ENCODE data around the gene ADAMTS17. TPM values are rescaled to one million over a fixed set of nuclear protein-coding genes. Genes with fewer than 3 reads are reported as not detected.

ADAMTS17 gene
- total RNA-seq, 1 experiment from 2014 or later, result 3.2 TPM

DNA sequence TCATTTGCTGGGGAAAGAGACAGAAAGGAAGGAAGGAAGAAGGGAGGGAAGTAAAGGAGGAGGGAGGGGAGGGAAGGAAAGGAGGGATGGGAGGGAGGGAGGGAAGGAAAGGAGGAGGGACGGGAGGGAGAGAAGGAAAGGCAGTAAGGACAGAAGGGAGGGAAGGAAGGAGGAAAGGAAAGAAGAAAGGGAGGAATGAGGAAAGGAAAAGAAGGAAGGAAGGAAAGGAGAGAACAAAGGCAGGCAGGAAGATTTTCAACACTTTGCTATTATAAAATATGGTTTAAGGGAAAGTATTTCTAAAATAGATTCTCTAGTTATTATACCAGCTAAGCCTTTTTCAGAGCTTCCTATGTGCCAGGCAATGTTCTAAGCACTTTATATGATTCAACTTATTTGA is 330.5 kb downstream of the ADAMTS17 start:
- H3K9me2 ChIP-seq (ENCODE audit: insufficient read depth), result no peaks in the 10 kb centered on the region
- TF ChIP-seq CTCF (conservative IDR thresholded peaks at IDR 0.05) (no peak), EZH2 (IDR thresholded peaks at IDR 0.05; ENCODE audit: low read depth) (no peak)
- H3K27ac ChIP-seq, result no peak overlapping the region
- no peak for DNase-seq
- no peak overlapping the region for H3K4me3 ChIP-seq
- H2AFZ ChIP-seq, result no peak overlapping the region
- ChIA-PET POLR2A (ENCODE audit: unreplicated experiment) (no interaction called here), CTCF (no interaction called here)
- no peaks in the 10 kb centered on the region for H3F3A ChIP-seq (ENCODE audit: insufficient read depth, low read depth)
- H3K9me3 ChIP-seq (ENCODE audit: insufficient read depth, low read depth), result no peaks in the 10 kb centered on the region
- BruUV-seq (replicated peaks), result no TSS peak
- H4K20me1 ChIP-seq (ENCODE audit: insufficient read depth), result no peaks in the 10 kb centered on the region
- H3K79me2 ChIP-seq (ENCODE audit: low read depth), result no peaks in the 10 kb centered on the region
- no peaks in the 10 kb centered on the region; the same call in 1 of the 2 replicates for H3K4me1 ChIP-seq (replicated peaks; ENCODE audit: insufficient read depth)
- H3K27me3 ChIP-seq (ENCODE audit: insufficient read depth, low read depth), result no peaks in the 10 kb centered on the region
- intact Hi-C loops (cut with micrococcal nuclease; ENCODE audit: unreplicated experiment), result no loop called here
- H3K36me3 ChIP-seq (ENCODE audit: low read depth), result no peaks in the 10 kb centered on the region
- no peak overlapping the region for H3K4me2 ChIP-seq

GRCh38 chr15:100009372-100009771 is 332.4 kb downstream of the ADAMTS17 start:
- no peak overlapping the region for H3K4me3 ChIP-seq
- no peak overlapping the region for H3K4me2 ChIP-seq
- no peak overlapping the region for H3K27ac ChIP-seq
- no peaks in the 10 kb centered on the region for H3K36me3 ChIP-seq (ENCODE audit: low read depth)
- H3K9me2 ChIP-seq (ENCODE audit: insufficient read depth), result no peaks in the 10 kb centered on the region
- no peaks in the 10 kb centered on the region for H3K27me3 ChIP-seq (ENCODE audit: insufficient read depth, low read depth)
- no peaks in the 10 kb centered on the region for H3K9me3 ChIP-seq (ENCODE audit: insufficient read depth, low read depth)
- ChIA-PET POLR2A (ENCODE audit: unreplicated experiment) (interaction anchor here (0.5 kb wide), 1 partner anchor 13 kb away, joined by 17 read pairs; no protein-coding TSS in a partner anchor), CTCF (no interaction called here)
- no peak overlapping the region for H2AFZ ChIP-seq
- H4K20me1 ChIP-seq (ENCODE audit: insufficient read depth), result no peaks in the 10 kb centered on the region
- intact Hi-C loops (cut with micrococcal nuclease; ENCODE audit: unreplicated experiment), result no loop called here
- DNase-seq, result no peak
- no peak for TF ChIP-seq CTCF (conservative IDR thresholded peaks at IDR 0.05)
- TF ChIP-seq EZH2 (IDR thresholded peaks at IDR 0.05; ENCODE audit: low read depth), result no peak
- no peaks in the 10 kb centered on the region for H3F3A ChIP-seq (ENCODE audit: insufficient read depth, low read depth)
- H3K79me2 ChIP-seq (ENCODE audit: low read depth), result no peaks in the 10 kb centered on the region
- H3K4me1 ChIP-seq (replicated peaks; ENCODE audit: insufficient read depth), result no peaks in the 10 kb centered on the region
- BruUV-seq (replicated peaks), result no TSS peak

GRCh38 chr15:100008258-100008657 is 333.5 kb downstream of the ADAMTS17 start:
- H3K4me2 ChIP-seq, result no peak overlapping the region
- H3F3A ChIP-seq (ENCODE audit: insufficient read depth, low read depth), result no peaks in the 10 kb centered on the region
- H3K27ac ChIP-seq, result no peak overlapping the region
- DNase-seq, result no peak
- H3K27me3 ChIP-seq (ENCODE audit: insufficient read depth, low read depth), result no peaks in the 10 kb centered on the region
- H4K20me1 ChIP-seq (ENCODE audit: insufficient read depth), result no peaks in the 10 kb centered on the region
- no peaks in the 10 kb centered on the region for H3K4me1 ChIP-seq (replicated peaks; ENCODE audit: insufficient read depth)
- no peaks in the 10 kb centered on the region for H3K9me3 ChIP-seq (ENCODE audit: insufficient read depth, low read depth)
- POLR2A ChIA-PET (ENCODE audit: unreplicated experiment), result no interaction called here
- H3K4me3 ChIP-seq, result no peak overlapping the region
- CTCF ChIA-PET, result no interaction called here
- intact Hi-C loops (cut with micrococcal nuclease; ENCODE audit: unreplicated experiment), result no loop called here
- H3K9me2 ChIP-seq (ENCODE audit: insufficient read depth), result no peaks in the 10 kb centered on the region
- TF ChIP-seq CTCF (conservative IDR thresholded peaks at IDR 0.05), result no peak
- no peak for TF ChIP-seq EZH2 (IDR thresholded peaks at IDR 0.05; ENCODE audit: low read depth)
- H2AFZ ChIP-seq, result no peak overlapping the region
- H3K79me2 ChIP-seq (ENCODE audit: low read depth), result no peaks in the 10 kb centered on the region
- no TSS peak for BruUV-seq (replicated peaks)
- no peaks in the 10 kb centered on the region for H3K36me3 ChIP-seq (ENCODE audit: low read depth)
